Measurements from ENCODE around the gene CHRND. TPM values are rescaled to one million over a fixed set of nuclear protein-coding genes. Genes with fewer than 3 reads are reported as not detected.
A peak's percentile ranks its signal among the peaks of the same experiment; 100 is the strongest.

Gene CHRND
- total RNA-seq, 1 donor from 2014 or later, result not detected

- peak; percentile 9 for DNase-seq
- no peak overlapping the region for H3K27ac ChIP-seq (replicated peaks)
- H3K27me3 ChIP-seq (ENCODE audit: low read depth), result peaks cover 100% of the 10 kb centered on the region
- intact Hi-C loops (cut with micrococcal nuclease), result no loop called here
- peaks cover 19% of the 10 kb centered on the region for H3K4me1 ChIP-seq
- H3K4me3 ChIP-seq, result no peak overlapping the region
- no peaks in the 10 kb centered on the region for H3K9me3 ChIP-seq (replicated peaks)
- no peaks in the 10 kb centered on the region for H3K36me3 ChIP-seq
- no peak for TF ChIP-seq CTCF (IDR thresholded peaks at IDR 0.05; ENCODE audit: borderline replicate concordance)
Observed at GRCh38 chr2:232483923-232484627, 41.9 kb upstream of the CHRND start.

- no peak for TF ChIP-seq CTCF (IDR thresholded peaks at IDR 0.05; ENCODE audit: borderline replicate concordance)
- Histone ChIP-seq H3K36me3 (no peaks in the 10 kb centered on the region), H3K27ac (replicated peaks) (no peak overlapping the region), H3K9me3 (replicated peaks) (no peaks in the 10 kb centered on the region), H3K4me1 (peaks cover 19% of the 10 kb centered on the region), H3K4me3 (no peak overlapping the region), H3K27me3 (ENCODE audit: low read depth) (peaks cover 100% of the 10 kb centered on the region)
- DNase-seq, result peak; percentile 4
- intact Hi-C loops (cut with micrococcal nuclease), result no loop called here
Observed at GRCh38 chr2:232484628-232485347, 41.2 kb upstream of the CHRND start.

GRCh38 chr2:232485348-232485756 lies 40.6 kb upstream of the CHRND start:
- peak overlapping the region; percentile 25 for H3K4me3 ChIP-seq
- peaks cover 19% of the 10 kb centered on the region for H3K4me1 ChIP-seq
- no peaks in the 10 kb centered on the region for H3K9me3 ChIP-seq (replicated peaks)
- no peak for DNase-seq
- H3K27ac ChIP-seq (replicated peaks), result no peak overlapping the region
- no peak for TF ChIP-seq CTCF (IDR thresholded peaks at IDR 0.05; ENCODE audit: borderline replicate concordance)
- H3K27me3 ChIP-seq (ENCODE audit: low read depth), result peaks cover 100% of the 10 kb centered on the region
- intact Hi-C loops (cut with micrococcal nuclease), result no loop called here
- H3K36me3 ChIP-seq, result no peaks in the 10 kb centered on the region

- peak; percentile 7 for DNase-seq
- no peak for TF ChIP-seq CTCF (IDR thresholded peaks at IDR 0.05; ENCODE audit: borderline replicate concordance)
- Histone ChIP-seq H3K9me3 (replicated peaks) (no peaks in the 10 kb centered on the region), H3K27me3 (ENCODE audit: low read depth) (peaks cover 100% of the 10 kb centered on the region), H3K4me3 (peak overlapping the region; percentile 25), H3K36me3 (no peaks in the 10 kb centered on the region), H3K4me1 (peaks cover 19% of the 10 kb centered on the region), H3K27ac (replicated peaks) (no peak overlapping the region)
- intact Hi-C loops (cut with micrococcal nuclease), result no loop called here
Observed at GRCh38 chr2:232485757-232486557, 40.0 kb upstream of the CHRND start.

GRCh38 chr2:232486558-232487384 lies 39.2 kb upstream of the CHRND start:
- no peaks in the 10 kb centered on the region for H3K9me3 ChIP-seq (replicated peaks)
- peaks cover 19% of the 10 kb centered on the region for H3K4me1 ChIP-seq
- TF ChIP-seq CTCF (IDR thresholded peaks at IDR 0.05; ENCODE audit: borderline replicate concordance), result no peak
- intact Hi-C loops (cut with micrococcal nuclease), result no loop called here
- DNase-seq, result peak; percentile 9
- H3K27ac ChIP-seq (replicated peaks), result no peak overlapping the region
- H3K4me3 ChIP-seq, result peak overlapping the region; percentile 43
- H3K27me3 ChIP-seq (ENCODE audit: low read depth), result peaks cover 98% of the 10 kb centered on the region
- no peaks in the 10 kb centered on the region for H3K36me3 ChIP-seq

All from left ventricle myocardium inferior (tissue), 1 donor.